Measurements from ENCODE around the gene ITIH4.

The ITIH4 gene

DNA sequence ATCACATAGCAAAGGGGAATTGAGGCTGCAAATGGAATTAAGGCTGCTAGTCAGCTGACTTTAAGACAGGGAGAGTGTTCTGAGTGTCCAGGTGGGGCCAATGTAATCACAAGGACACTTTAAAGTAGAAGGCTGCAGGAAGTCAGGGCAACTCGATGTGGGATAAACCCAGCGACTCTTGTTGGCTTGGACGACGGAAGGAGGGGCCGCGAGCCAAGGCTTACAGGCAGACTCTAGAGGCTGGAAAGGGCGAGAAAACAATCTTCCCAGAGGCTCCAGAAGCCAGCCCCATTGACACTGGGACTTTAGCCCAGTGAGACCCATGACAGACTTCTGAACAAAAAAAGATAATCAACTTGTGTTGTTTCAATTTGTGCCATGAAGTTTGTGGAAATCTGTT is 17.3 kb upstream of the ITIH4 start:
- no peak for DNase-seq

DNA sequence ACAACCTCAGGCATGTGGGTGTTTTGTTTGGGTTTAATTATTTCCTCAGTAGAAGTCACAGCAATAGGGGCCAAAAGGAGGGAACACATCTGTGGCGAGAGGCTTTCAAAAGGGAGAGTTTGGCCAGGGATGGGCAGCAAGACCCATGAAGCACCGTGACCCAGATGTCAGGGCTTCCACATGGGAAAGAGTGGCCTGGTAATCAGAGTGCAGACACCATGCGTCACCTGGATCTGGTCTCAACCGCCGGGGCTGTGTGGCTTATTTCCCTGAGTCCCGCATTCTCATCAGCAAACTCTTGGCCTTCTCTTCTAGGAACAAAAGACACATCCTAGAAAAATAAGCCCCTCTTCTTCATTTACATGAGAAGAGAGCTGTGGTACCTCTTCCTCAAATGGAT is 16.8 kb upstream of the ITIH4 start:
- no peak for DNase-seq

DNA sequence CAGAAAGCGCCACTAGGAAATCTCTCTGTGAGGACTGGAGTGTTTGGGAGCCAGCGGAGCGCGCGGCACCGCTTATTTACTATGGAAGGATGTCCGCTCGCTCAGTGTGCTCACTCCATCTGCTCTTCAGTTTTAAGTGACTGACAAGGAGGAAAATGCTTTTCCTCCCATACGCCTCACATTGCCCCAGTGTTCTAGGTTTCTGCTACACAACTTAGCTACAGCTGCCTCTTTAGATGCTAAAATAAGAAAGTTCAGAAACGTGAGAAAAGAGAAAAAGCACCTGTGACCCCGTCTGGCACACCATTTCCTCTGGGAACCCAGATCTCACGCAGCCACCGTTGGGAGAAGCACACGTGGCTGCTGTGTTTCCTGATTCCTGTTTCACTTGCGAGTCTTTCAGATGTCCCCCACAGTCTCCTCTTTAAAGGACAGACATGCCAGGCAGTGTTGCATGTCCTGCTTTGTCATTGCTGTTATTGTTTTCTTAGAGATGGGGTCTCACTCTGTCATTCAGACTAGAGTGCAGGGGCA is 16.0 kb upstream of the ITIH4 start:
- DNase-seq = peak; percentile 74

DNA sequence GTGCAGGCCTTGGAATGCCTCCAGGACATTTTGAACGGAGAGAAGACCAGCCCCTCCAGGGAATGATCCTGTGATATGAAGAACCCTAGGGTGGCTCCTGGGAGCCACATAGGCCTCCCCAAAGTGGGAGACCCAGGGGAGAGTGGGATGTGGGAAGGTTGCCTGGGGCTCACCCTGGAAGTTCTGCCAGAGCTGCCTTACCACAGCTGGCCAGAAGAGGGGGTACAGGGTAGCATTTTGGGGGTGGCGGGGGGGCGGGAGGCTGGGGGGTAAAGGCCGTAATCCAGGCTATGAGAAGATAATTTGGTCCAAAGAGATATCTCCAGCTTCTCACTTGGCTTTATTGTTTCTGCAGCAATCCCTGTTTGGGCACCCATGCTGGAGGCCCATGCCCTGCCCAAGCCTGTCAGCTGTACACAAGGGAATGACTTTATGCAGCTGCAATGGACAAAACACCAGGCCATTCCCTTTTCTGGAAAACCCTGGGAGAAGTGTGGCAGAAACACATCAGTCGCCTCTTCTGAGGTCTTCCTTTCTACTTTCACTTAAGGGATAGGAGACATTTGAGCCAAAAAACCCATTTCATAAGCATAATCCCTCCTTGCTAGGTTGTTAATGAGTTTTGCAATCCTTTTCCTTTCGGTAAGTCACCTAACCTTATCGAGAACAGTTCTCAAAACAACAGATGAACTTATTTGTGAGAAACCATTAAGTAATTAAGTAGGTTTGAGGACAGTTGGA is 15.4 kb upstream of the ITIH4 start:
- DNase-seq = no peak

DNA sequence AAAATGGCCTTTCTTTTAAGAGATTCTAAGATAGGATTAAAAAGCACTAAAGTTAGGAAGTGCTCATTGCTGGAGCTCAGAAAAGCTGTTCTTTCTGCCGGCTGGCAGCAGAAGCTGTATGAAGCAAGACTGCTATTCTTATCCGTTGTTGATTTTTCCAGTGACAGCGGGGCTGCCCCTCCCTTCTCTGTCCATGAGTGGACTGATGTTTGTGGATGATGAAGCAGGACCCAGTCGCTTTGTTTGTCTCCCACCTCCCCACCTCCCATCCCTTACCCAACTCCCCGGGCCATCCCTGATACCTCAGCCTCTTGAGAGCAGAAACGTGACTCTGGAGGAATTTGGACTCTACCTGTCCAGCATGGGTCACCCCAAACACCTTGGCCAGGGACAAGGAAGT is 14.7 kb upstream of the ITIH4 start:
- DNase-seq = no peak

DNA sequence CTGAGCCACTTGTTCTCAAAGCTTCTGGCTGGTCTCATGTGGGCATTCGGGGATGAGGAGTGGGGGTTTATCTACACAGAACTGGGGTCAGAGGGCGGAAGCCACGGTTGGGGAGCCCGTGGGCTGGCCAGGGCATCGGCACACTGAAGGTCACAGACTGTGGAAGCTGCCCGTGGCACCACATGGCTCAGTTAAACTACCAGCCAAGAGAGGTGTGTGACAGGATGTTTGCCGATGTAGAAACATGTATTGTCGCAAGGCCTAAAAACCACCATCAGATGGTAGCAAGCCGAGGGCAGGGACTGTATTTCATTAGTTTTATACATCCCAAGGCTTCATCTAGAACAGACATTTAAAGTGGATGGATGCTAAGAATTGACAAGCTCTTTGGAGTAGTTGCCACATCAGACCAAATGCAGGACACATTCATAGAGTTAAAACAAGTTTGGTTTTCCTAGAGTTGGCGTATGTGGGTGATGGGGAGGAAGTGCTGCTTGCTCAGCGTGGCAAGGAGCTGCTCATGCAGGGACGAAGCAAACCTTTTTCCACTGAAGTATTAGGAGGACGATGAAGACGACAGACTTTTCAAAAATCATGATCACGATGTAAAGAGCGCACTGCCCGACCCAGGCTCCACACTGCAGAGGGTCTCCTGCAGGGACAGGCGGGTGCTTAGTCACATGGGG is 14.0 kb upstream of the ITIH4 start:
- DNase-seq = no peak

DNA sequence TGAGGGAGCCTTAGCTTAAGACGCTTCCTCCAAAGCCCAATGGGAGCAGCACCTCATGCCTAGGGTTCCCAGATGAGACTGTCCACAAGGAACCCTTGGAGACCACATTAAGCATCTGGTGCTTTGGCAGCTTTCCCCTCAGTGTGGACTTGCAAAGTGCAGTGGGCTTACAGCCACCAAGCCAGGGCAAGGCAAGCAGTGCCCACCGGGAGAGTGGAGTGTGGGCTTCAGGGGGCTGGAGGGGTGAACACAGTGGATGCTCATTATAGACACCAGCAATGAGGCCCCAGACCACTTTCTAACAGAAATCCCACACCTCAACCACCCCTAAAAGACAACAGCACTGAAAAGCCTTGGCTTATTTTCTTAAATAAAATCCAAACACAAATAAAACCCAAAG is 13.4 kb upstream of the ITIH4 start:
- DNase-seq = no peak

DNA sequence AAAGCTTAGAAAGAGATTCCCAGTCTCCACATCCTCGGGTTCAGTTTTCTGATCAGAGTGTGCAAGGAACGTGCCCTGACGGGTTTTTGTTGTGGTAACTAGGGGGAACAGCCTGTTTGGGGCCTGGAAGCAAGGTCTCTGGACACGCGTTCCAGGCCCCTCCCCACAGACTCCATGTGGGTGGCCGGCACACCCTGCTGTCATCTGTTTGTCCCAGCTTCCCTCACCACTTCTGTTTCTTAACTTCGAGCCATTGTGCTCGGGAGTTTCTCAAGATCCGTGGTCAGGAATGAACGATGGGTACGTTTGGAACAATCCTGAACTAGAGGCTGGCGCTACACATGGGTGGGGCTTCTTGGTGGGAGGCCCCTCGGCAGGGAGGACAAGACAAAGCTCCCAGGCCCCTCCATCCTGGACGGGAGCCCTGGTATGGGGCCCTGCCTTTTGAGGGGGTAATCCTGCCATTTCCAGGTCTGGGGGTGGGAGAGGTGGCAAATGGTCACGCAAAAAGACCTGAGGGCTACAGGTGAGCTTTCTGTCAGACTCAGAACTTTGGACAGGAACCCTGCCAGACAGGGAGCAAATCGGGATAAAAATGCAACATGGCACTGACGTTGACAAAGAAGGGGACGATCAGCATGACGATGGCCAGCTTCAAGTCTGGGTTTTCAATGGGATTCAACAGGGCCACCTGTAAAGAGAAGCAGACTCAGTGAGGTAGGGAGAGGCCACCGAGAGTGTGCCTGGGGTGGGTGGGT is 12.8 kb upstream of the ITIH4 start:
- peak; percentile 20 for DNase-seq

DNA sequence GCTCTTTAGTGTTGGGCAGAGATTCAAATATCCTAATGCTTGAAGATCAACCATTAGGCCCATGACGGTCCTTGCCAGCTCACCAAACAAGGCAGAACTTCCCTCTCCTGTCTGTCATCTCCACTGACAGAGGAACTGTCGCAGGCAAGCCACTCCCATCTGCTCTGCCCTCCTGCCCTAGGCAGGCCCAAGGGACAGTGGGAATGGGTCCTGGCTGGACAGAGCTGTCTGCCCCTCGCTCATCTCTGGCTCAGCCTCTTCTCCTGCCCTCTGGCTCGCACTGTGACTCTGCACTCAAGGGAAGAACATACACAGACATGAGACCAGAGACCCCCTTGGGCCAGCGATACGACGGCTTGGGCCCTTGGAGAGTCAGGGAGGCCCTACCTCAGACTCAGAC is 12.0 kb upstream of the ITIH4 start:
- DNase-seq = no peak

DNA sequence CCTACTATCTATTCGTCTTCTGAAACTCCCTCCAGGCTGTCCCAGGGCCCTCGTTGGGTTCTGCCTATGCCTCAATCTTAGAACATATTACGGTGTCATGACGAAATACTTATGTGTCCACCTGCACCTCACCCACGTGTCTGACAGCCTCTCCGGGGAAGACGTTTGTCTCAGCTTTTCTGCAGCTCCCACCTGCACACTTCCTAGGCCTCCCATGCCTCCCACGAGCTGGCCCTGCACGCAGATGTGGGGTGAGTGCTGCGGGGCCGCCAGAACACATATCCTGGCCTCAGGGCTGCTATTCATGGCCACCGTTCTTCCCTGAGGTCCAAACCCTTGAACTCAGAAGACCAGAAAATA is 11.5 kb upstream of the ITIH4 start:
- DNase-seq = no peak

DNA sequence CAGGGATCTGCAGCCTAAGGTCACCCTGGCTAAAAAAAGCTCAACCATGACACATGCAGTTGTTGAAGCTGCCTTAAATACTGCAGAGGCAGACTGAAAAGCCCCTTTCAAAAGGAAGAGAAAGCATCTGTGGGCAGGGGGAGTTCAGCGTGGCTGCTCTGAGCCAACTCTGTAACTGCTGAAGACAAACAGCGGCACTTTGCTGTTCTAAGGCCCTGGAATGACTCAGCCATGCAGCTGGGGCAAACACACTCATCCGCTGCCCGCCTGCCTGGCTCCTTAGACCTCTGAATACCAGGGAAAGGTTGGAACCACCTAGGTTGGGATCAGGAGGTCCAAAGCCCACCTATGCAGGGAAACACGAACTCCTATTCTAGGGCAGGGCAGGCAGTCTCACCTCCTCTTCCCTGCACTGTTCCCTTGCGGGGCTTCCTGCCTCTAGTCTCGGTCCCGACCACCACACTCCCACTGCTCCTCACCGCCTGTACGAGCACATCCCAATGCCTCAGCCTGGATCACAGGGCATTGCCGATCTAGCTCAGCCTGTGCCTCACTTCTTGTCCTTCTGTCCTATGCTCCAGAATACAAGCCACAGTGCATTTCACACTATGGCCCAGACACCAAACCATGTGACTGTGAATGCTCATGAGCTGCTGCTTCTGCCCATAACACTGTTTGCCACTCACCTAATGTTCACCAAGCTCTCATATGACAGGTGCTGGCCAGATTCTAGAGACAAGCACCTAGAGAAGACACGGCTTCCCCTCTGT is 10.9 kb upstream of the ITIH4 start:
- DNase-seq = no peak

DNA sequence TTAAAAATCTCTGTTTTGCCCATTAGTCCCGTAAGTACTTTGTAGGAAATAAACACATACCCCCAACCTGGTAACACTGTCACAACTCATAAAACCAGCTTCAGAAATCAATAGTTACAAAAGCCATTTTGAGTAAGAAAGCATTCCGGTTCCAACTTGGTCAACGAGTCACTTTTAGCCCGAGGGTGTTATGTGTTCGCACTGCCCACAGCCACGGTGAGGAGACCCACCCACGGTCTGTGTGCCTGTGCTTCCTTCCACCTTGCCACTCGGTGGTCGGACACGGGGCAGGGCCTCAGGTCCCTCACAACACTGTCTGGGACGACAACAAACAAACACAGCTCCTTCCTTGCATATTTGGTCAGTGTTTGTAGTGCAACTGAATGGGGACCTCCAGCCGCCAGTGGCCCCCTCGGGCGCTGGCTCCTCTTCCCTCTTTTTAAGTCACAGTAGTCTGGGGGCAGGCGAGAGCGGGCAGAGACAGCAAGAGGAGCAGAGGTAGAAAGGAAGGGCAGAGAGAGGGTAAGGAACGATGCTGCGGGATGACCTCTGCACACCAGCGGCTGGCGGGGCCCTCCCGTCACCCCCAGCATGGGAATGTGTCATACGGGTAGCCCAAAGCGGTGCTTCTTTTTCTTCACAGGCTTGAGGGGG is 9.5 kb upstream of the ITIH4 start:
- DNase-seq = no peak

DNA sequence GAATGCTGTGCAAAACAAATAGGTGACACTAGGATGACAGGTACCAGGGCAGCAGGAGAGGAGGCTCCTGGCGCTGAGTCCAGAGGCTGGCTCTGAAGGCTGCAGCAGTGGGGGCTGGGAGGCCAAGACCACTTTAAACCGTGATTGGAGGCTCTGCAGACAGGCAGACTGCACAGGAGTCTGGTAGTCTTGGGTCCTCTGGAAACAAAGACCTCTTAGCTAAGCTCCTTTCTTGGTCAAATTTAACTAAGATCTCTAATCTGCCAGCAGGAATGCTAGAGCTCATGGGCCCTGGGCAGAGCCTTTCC is 8.8 kb upstream of the ITIH4 start:
- no peak for DNase-seq

DNA sequence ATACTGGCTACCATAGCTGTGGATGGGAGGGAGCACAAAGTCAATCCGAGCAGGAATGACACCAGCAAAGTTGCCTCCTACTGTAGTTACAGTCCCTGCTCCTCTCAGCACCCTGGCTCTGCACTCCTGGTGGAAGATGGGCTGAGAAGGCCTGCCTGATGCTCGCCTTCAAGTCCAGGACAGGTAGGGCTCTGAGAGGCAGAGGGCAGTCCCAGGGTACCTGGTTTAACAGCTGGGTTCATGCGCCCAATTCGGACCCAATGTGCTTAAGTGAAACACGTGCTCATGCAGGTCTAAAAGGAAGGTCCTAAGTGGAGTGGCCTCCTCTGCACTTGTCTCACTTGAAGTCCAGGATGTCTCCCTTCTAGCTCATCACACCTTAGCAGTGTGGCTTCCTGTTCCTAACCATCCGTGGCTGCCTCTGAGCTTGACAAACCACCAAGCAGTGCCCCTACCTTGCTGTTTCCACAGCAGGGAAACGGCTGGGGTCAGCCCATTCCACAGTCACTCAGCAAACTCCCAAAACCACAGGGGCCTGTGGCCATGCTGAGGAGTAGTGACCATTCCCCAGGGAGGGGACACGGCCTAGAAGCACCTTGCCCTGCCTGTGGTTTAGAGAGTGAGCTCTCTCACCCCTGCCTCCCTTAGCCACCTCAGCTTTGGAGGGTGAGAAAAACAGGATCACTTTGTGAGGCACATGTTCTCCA is 8.2 kb upstream of the ITIH4 start:
- DNase-seq = no peak

DNA sequence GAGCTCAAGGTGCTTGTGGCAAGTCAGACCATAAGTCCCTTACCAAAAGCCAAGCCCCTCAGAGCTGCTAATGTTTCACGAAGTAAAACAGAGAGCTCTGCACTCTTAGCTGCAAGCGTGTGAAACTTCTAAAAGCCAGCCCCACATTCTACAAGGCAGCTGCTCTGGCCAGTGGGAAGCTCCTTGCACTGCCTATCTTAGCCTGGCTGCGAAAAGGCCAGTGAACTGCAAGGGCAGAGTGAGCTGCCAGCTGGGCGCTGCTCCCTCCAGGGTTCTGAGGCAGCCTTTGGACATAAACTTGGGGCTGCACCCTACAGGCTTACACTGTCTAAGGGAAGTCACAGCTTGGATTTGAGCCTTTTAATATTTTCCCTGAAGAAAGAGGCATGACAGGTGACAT is 6.5 kb upstream of the ITIH4 start:
- DNase-seq = no peak

DNA sequence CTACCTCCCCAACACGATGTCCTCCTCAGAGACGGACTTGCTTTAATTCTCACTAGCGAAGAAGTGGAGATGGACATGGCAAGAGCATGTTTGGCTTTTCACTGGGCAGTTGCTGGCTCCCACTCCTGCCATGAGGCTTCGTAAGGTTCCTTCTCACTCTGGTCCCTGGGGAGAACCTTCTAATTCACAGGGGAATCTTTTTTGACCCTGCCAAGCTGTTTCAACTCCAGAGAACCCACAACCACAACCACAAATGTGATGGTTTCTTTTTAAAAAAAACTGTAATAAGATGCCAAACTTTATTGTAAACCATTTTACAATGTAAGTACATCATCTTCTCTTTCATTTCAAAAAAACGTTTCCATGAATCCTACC is 6.0 kb upstream of the ITIH4 start:
- DNase-seq = no peak

DNA sequence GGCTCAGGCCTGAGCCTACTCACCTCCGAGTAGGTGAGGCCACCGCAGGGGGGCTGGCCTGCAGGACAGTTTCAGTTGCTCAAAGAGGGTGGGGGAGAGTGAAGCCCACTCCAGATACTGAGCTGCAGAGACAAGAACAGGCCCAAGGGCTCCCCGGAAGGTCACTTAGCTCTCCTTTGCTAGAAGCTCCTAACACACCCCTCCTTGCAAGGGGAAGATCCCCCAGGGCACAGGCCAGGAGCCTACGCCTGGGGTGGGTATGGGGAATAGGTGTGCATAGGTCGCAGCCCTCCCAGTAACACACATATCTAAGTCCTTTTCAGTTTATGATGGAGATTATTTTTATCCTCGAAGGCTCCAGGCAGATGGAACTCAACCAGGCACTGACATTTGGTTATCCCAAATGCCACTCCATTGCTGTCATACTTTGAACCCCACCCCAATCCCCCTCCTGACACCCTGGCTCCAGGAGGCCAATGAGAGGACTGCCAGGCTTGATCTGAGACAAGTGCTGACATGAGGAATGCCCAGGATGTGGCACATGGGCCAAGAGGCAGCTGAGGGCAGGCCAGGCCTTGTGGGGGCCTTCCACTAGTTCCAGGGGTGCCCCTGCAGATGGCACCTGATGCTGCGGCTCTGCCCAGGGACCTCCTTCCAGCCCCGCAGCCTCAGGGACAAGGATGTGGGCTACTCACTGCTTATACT is 5.4 kb upstream of the ITIH4 start:
- DNase-seq = no peak

DNA sequence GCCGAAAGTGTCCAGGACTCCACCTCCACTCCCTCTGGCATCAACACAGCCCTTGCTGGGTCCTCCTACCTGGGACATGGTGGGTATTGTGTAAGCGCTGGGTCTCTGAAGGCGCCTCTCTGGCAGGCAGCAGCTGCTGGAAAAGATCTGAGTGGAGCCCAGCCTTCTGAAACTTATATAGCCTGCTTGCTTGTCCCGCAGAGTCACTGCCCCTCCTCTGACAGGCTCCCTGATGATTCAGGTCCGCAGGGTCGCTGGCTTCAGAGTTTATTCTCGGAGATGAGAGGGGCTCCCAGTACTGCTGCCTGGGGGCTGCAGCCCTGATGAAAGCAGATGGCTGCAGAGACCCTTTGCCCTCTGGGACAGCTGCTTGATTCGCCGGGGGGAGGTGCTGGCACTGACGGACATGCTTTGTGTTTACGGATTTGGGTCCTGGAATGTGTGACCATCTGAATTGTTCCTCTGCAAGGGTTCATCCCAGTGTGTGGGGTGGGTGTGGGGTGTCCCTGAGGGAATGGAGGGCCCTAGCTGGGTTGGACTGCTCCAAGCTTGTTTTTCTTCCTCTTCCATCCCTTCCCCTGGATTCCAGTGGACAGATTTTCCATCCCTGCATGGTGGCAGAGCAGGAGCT is 4.5 kb upstream of the ITIH4 start, which contains the start of gene MUSTN1:
MUSTN1 (minus strand) TSS at position 149 of the 631 bp plus-strand sequence; CDS start at position 78, 71 bp downstream.
- DNase-seq = peak; percentile 86

DNA sequence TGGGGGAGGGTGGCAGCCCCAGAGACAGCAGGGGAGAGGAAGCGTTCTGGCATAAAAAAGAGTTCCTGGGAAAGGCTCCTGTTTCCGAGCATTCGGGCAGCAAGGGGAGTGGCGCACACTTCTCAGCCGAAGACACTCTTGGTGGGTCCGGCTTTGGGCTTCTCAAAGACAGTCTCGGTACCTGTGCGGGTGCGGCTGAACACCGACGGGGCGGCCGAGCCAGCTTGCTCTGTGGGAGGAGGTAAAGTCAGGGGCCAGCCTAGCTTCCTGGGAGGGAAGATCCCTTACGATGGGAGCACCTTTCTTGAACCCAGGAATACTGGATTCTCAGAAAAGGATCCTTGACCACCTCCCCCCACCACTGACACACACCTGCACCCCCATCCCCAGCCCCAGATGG is 2.7 kb upstream of the ITIH4 start:
- DNase-seq = no peak

DNA sequence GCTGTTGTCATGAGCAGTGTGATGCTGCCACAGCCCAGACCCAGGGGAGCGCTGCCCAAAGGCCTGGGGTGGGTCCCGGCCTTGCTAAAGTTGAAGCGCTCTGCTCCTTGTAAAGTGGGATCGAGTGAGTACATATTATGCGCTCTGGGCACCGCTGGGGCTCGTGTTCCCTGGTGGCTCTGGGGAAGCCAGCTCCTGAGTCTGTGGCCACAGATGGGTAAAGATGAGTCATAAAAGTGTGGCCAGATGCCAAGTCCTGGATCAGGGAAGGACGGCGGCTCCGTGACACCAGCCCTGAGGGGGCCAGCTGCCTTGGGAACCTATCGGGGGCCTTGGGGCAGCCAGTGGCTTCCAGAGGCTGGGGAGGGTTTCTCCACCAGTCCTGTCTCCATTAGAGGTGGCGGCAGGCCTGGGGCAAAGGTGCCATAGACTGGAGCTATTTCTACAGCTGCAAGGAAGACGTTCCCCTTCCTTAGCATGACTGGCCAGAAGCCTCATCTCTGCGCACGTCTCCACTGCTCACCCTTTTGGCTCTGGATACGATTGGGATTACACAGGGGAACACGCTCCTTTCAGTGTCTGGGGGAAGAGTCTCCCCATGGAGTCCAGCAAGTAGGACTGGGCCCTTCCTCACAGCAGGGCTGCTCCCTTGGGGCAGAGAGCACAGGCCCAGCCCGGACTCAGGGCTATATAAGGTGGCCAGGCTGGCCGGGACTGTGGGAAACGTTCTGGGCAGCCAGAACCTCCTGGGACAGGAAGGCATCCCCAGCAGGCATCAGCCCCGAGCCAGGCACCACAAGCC is 1.2 kb upstream of the ITIH4 start:
- no peak for DNase-seq
